Measurements from ENCODE around the gene PYHIN1. TPM values are rescaled to one million over a fixed set of nuclear protein-coding genes. Genes with fewer than 3 reads are reported as not detected.

PYHIN1 gene
- polyA plus RNA-seq, 1 donor (not counting 4 experiments of a cell fraction or from before 2014, with no cell fraction given): 0.37 TPM

GRCh38 chr1:158979229-158979628 lies 47.9 kb downstream of the PYHIN1 start:
- Histone ChIP-seq H3K9ac (ENCODE audit: control insufficient read depth, extremely low read depth, insufficient read depth, low read length) (no peak overlapping the region), H2AFZ (ENCODE audit: control insufficient read depth, low read length) (no peak overlapping the region), H3K4me2 (ENCODE audit: control insufficient read depth, extremely low read depth, insufficient read depth, low read depth, low read length) (no peak overlapping the region), H3K9me3 (ENCODE audit: control insufficient read depth, low read depth, low read length) (no peaks in the 10 kb centered on the region), H3K9me1 (ENCODE audit: control insufficient read depth, extremely low read depth, insufficient read depth, low read length) (no peaks in the 10 kb centered on the region), H3K36me3 (ENCODE audit: control insufficient read depth in 2 of 2, extremely low read depth in 1 of 2, insufficient read depth in 2 of 2, low read length in 2 of 2) (no peaks in the 10 kb centered on the region), H3K27me3 (ENCODE audit: control insufficient read depth, extremely low read depth, insufficient read depth, low read length) (no peaks in the 10 kb centered on the region), H3K4me1 (ENCODE audit: control insufficient read depth, extremely low read depth, insufficient read depth, low read length) (no peaks in the 10 kb centered on the region), H3K4me3 (ENCODE audit: control insufficient read depth in 2 of 3, extremely low read depth in 1 of 3, insufficient read depth in 2 of 3, low read depth in 1 of 3, low read length in 3 of 3) (no peak overlapping the region), H3K27ac (ENCODE audit: control insufficient read depth, insufficient read depth, low read length) (no peak overlapping the region), H4K20me1 (ENCODE audit: control insufficient read depth, extremely low read depth, insufficient read depth, low read length) (no peaks in the 10 kb centered on the region), H3K79me2 (ENCODE audit: control insufficient read depth, insufficient read depth, low read length) (no peaks in the 10 kb centered on the region)
- dilution Hi-C loops (cut with MboI; ENCODE audit: extremely low pct_ligation_motif_present, low sequenced_read_pairs): no loop called here
- no peak for TF ChIP-seq EZH2 (IDR thresholded peaks at IDR 0.05; ENCODE audit: low read length)
- TF ChIP-seq, protein P1, sequence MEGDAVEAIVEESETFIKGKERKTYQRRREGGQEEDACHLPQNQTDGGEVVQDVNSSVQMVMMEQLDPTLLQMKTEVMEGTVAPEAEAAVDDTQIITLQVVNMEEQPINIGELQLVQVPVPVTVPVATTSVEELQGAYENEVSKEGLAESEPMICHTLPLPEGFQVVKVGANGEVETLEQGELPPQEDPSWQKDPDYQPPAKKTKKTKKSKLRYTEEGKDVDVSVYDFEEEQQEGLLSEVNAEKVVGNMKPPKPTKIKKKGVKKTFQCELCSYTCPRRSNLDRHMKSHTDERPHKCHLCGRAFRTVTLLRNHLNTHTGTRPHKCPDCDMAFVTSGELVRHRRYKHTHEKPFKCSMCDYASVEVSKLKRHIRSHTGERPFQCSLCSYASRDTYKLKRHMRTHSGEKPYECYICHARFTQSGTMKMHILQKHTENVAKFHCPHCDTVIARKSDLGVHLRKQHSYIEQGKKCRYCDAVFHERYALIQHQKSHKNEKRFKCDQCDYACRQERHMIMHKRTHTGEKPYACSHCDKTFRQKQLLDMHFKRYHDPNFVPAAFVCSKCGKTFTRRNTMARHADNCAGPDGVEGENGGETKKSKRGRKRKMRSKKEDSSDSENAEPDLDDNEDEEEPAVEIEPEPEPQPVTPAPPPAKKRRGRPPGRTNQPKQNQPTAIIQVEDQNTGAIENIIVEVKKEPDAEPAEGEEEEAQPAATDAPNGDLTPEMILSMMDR (optimal IDR thresholded peaks at IDR 0.05 in 1 of 3, IDR thresholded peaks at IDR 0.05 in 1 of 3, conservative IDR thresholded peaks at IDR 0.05 in 1 of 3; ENCODE audit: extremely low read depth in 1 of 3, insufficient read depth in 2 of 3, low read length in 3 of 3): no peak
- no peak for FAIRE-seq
- no peak for DNase-seq (ENCODE audit: low read depth, low spot score)

- H3K27ac ChIP-seq (ENCODE audit: control insufficient read depth, insufficient read depth, low read length): no peak overlapping the region
- H3K9ac ChIP-seq (ENCODE audit: control insufficient read depth, extremely low read depth, insufficient read depth, low read length): no peak overlapping the region
- dilution Hi-C loops (cut with MboI; ENCODE audit: extremely low pct_ligation_motif_present, low sequenced_read_pairs): no loop called here
- no peak overlapping the region for H3K4me3 ChIP-seq (ENCODE audit: control insufficient read depth in 2 of 3, extremely low read depth in 1 of 3, insufficient read depth in 2 of 3, low read depth in 1 of 3, low read length in 3 of 3)
- H3K36me3 ChIP-seq (ENCODE audit: control insufficient read depth in 2 of 2, extremely low read depth in 1 of 2, insufficient read depth in 2 of 2, low read length in 2 of 2): no peaks in the 10 kb centered on the region
- H3K4me1 ChIP-seq (ENCODE audit: control insufficient read depth, extremely low read depth, insufficient read depth, low read length): no peaks in the 10 kb centered on the region
- no peak overlapping the region for H2AFZ ChIP-seq (ENCODE audit: control insufficient read depth, low read length)
- no peak for TF ChIP-seq EZH2 (IDR thresholded peaks at IDR 0.05; ENCODE audit: low read length)
- TF ChIP-seq, protein P1 (optimal IDR thresholded peaks at IDR 0.05 in 1 of 3, IDR thresholded peaks at IDR 0.05 in 1 of 3, conservative IDR thresholded peaks at IDR 0.05 in 1 of 3; ENCODE audit: extremely low read depth in 1 of 3, insufficient read depth in 2 of 3, low read length in 3 of 3): no peak
- H3K4me2 ChIP-seq (ENCODE audit: control insufficient read depth, extremely low read depth, insufficient read depth, low read depth, low read length): no peak overlapping the region
- FAIRE-seq (no peak), DNase-seq (ENCODE audit: low read depth, low spot score) (no peak)
- no peaks in the 10 kb centered on the region for H3K27me3 ChIP-seq (ENCODE audit: control insufficient read depth, extremely low read depth, insufficient read depth, low read length)
- H3K9me1 ChIP-seq (ENCODE audit: control insufficient read depth, extremely low read depth, insufficient read depth, low read length): no peaks in the 10 kb centered on the region
- no peaks in the 10 kb centered on the region for H4K20me1 ChIP-seq (ENCODE audit: control insufficient read depth, extremely low read depth, insufficient read depth, low read length)
- no peaks in the 10 kb centered on the region for H3K9me3 ChIP-seq (ENCODE audit: control insufficient read depth, low read depth, low read length)
- H3K79me2 ChIP-seq (ENCODE audit: control insufficient read depth, insufficient read depth, low read length): no peaks in the 10 kb centered on the region
Measured at GRCh38 chr1:158983235-158983634, 51.9 kb downstream of the PYHIN1 start.

All from keratinocyte (primary cell).